Thyroid gland (tissue), 4 donors: Measurements from ENCODE around the gene COL13A1. TPM values are rescaled to one million over a fixed set of nuclear protein-coding genes. Genes with fewer than 3 reads are reported as not detected.

Experiments
- DNase-seq, 2 donors: peaks; one replicate each; pipeline ENCODE4 v3.0.0-alpha.2; 2019
- H3K27ac ChIP-seq, 3 donors: fragments of 200-600 bp; sonication (generic); 1 replicate in 2 of 3; 2 replicates in 1 of 3; pipeline ENCODE4 v1.5.1; 2016 to 2019; ENCODE audit warnings: mild to moderate bottlenecking in 1 of 3, moderate library complexity in 1 of 3
- H3K27me3 ChIP-seq: fragments of 200-600 bp; sonication (generic); one replicate; pipeline ENCODE4 v1.5.1; 2019
- H3K36me3 ChIP-seq, 2 donors: fragments of 200-600 bp; sonication (generic); one replicate each; pipeline ENCODE4 v1.5.1; 2016 to 2019
- H3K4me1 ChIP-seq, 2 donors: fragments of 200-600 bp; sonication (generic); one replicate each; pipeline ENCODE4 v1.5.1; 2017 to 2019
- H3K4me3 ChIP-seq, 3 donors: fragments of 200-600 bp; sonication (generic); replicated peaks in 1 of 3; 1 replicate in 2 of 3; 2 replicates in 1 of 3; pipeline ENCODE4 v1.5.1; 2016; ENCODE audit warnings: mild to moderate bottlenecking in 1 of 3
- H3K9me3 ChIP-seq: fragments of 200-600 bp; sonication (generic); one replicate; pipeline ENCODE4 v1.5.1; 2017
- CTCF ChIP-seq, 6 experiments: fragments of 200-600 bp in 3 of 6; fragments of 450-650 bp in 3 of 6; sonication (generic) in 3 of 6; IDR thresholded peaks; one replicate each; pipeline ENCODE4 v1.5.1; 2016 to 2019; ENCODE audit warnings: antibody characterized with exemption in 6 of 6, mild to moderate bottlenecking in 2 of 6, inconsistent platforms in 1 of 6, moderate library complexity in 1 of 6
- POLR2A ChIP-seq, 2 donors: fragments of 450-650 bp; IDR thresholded peaks; one replicate each; pipeline ENCODE4 v1.6.1; 2017; ENCODE audit warnings: antibody characterized with exemption in 2 of 2, mild to moderate bottlenecking in 2 of 2, moderate library complexity in 1 of 2
- WGBS, 2 donors: methylation state at CpG; one replicate each; pipeline ENCODE4 v1.1.5; 2017; 5-methylcytosine and 5-hydroxymethylcytosine counted together
- intact Hi-C: fragments of 100-400 bp; cut with DNase I; formaldehyde crosslinking; loops from one replicate; pipeline ENCODE4 v1.15.1; 2023
- total RNA-seq, 4 donors: library from RNA; depleted of rRNA; stranded (reverse); fragments of >200 nt; gene quantifications; one replicate each; pipeline ENCODE4 v1.2.3, GENCODE V29; 2016

Gene COL13A1
- total RNA-seq, 4 donors from 2014 or later: 0.22 to 2.4 (median 0.41) TPM

- no peak for DNase-seq
- no peak overlapping the region for H3K27ac ChIP-seq
- no peaks in the 10 kb centered on the region for H3K9me3 ChIP-seq
- intact Hi-C loops: loop anchor here (10.0 kb wide), 1 partner anchor 148 kb away; no protein-coding TSS in a partner anchor
- WGBS, 2 donors: 20 to 57% methylated on average over 1 of the region's 1 CpG
- H3K4me1 ChIP-seq: no peaks in the 10 kb centered on the region
- H3K36me3 ChIP-seq: no peaks in the 10 kb centered on the region
- H3K4me3 ChIP-seq: no peak overlapping the region
- H3K27me3 ChIP-seq: no peaks in the 10 kb centered on the region
- TF ChIP-seq POLR2A (IDR thresholded peaks at IDR 0.05) (no peak), CTCF (IDR thresholded peaks at IDR 0.05) (no peak)
These were observed 9.4 kb upstream of the COL13A1 start for GRCh38 chr10:69792341-69792740.

- intact Hi-C loops: loop anchor here (10.0 kb wide), 1 partner anchor 150 kb away; no protein-coding TSS in a partner anchor
- no peak for DNase-seq
- no peak for TF ChIP-seq CTCF (IDR thresholded peaks at IDR 0.05)
- Histone ChIP-seq H3K9me3 (no peaks in the 10 kb centered on the region), H3K27me3 (no peaks in the 10 kb centered on the region), H3K4me1 (no peaks in the 10 kb centered on the region), H3K27ac (no peak overlapping the region), H3K36me3 (no peaks in the 10 kb centered on the region), H3K4me3 (no peak overlapping the region)
- 0 to 40% methylated on average over 1 of the region's 1 CpG for WGBS, 2 donors
These were observed 7.0 kb upstream of the COL13A1 start for GRCh38 chr10:69794673-69795072.

- TF ChIP-seq POLR2A (IDR thresholded peaks at IDR 0.05) (no peak), CTCF (IDR thresholded peaks at IDR 0.05) (no peak)
- no peak for DNase-seq
- WGBS, 2 donors: 0% methylated on average over 1 of the region's 1 CpG
- Histone ChIP-seq H3K4me1 (no peaks in the 10 kb centered on the region), H3K27ac (no peak overlapping the region), H3K4me3 (no peak overlapping the region), H3K27me3 (no peaks in the 10 kb centered on the region), H3K9me3 (no peaks in the 10 kb centered on the region), H3K36me3 (no peaks in the 10 kb centered on the region)
- intact Hi-C loops: loop anchor here (10.0 kb wide), 1 partner anchor 151 kb away; no protein-coding TSS in a partner anchor
These were observed 6.3 kb upstream of the COL13A1 start for GRCh38 chr10:69795242-69795934.

- H3K4me1 ChIP-seq: peaks cover 16 to 17% of the 10 kb centered on the region in 2 donors
- H3K9me3 ChIP-seq: no peaks in the 10 kb centered on the region
- TF ChIP-seq POLR2A (IDR thresholded peaks at IDR 0.05) (no peak), CTCF (IDR thresholded peaks at IDR 0.05) (no peak)
- no peaks in the 10 kb centered on the region for H3K36me3 ChIP-seq
- H3K27me3 ChIP-seq: no peaks in the 10 kb centered on the region
- intact Hi-C loops: loop anchor here (10.0 kb wide), 1 partner anchor 153 kb away; no protein-coding TSS in a partner anchor
- 76 to 81% methylated on average over 7 of the region's 7 CpGs for WGBS, 2 donors
- H3K4me3 ChIP-seq: no peak overlapping the region
- H3K27ac ChIP-seq: no peak overlapping the region
- DNase-seq: no peak
These were observed 3.7 kb upstream of the COL13A1 start for GRCh38 chr10:69797959-69798358.

GRCh38 chr10:69800109-69800508 is 1.6 kb upstream of the COL13A1 start:
- H3K4me1 ChIP-seq: peaks cover 17 to 21% of the 10 kb centered on the region in 2 donors
- H3K27ac ChIP-seq: no peak overlapping the region
- WGBS, 2 donors: 35 to 54% methylated on average over 3 of the region's 3 CpGs
- H3K9me3 ChIP-seq: no peaks in the 10 kb centered on the region
- intact Hi-C loops: no loop called here
- H3K4me3 ChIP-seq: no peak overlapping the region
- H3K36me3 ChIP-seq: no peaks in the 10 kb centered on the region
- H3K27me3 ChIP-seq: no peaks in the 10 kb centered on the region
- DNase-seq: peak; percentile 45 to 46
- peak; percentile 17 to 65 (median 44) for TF ChIP-seq CTCF (IDR thresholded peaks at IDR 0.05)
- no peak for TF ChIP-seq POLR2A (IDR thresholded peaks at IDR 0.05)
